CD4-positive, alpha-beta T cell treated with Interleukin-10 for 1 hour (primary cell): Measurements from ENCODE around the gene ANO7.
A peak's percentile ranks its signal among the peaks of the same experiment; 100 is the strongest.

Experiments
- DNase-seq: peaks from one replicate; pipeline ENCODE4 v3.0.0-alpha.2; 2020

ANO7 gene

GRCh38 chr2:241254904-241255351 is 66.5 kb downstream of the ANO7 start:
- no peak for DNase-seq

- no peak for DNase-seq
Observed at GRCh38 chr2:241255542-241256167, 67.2 kb downstream of the ANO7 start.

GRCh38 chr2:241256168-241256545 is 67.7 kb downstream of the ANO7 start:
- DNase-seq: no peak

- DNase-seq: no peak
Observed at GRCh38 chr2:241257419-241258032, 69.0 kb downstream of the ANO7 start.

GRCh38 chr2:241258505-241259280 is 70.2 kb downstream of the ANO7 start:
- DNase-seq: no peak

GRCh38 chr2:241260911-241261310 is 72.4 kb downstream of the ANO7 start:
- no peak for DNase-seq

- no peak for DNase-seq
Observed at GRCh38 chr2:241261628-241262027, 73.2 kb downstream of the ANO7 start.

- no peak for DNase-seq
Observed at GRCh38 chr2:241263061-241263460, 74.6 kb downstream of the ANO7 start.

GRCh38 chr2:241265506-241265905 is 77.0 kb downstream of the ANO7 start:
- DNase-seq: no peak

GRCh38 chr2:241267249-241268067 is 79.0 kb downstream of the ANO7 start:
- no peak for DNase-seq

GRCh38 chr2:241268306-241268705 is 79.8 kb downstream of the ANO7 start:
- DNase-seq: no peak

- DNase-seq: no peak
Observed at GRCh38 chr2:241268716-241269445, 80.4 kb downstream of the ANO7 start.

- DNase-seq: no peak
Observed at GRCh38 chr2:241269707-241270520, 81.4 kb downstream of the ANO7 start.

- no peak for DNase-seq
Observed at GRCh38 chr2:241270531-241270930, 82.1 kb downstream of the ANO7 start.

GRCh38 chr2:241271706-241272302 is 83.3 kb downstream of the ANO7 start:
- DNase-seq: peak; percentile 59

- DNase-seq: peak; percentile 61
Observed at GRCh38 chr2:241272303-241273209, 84.1 kb downstream of the ANO7 start.

GRCh38 chr2:241273210-241274020 is 84.9 kb downstream of the ANO7 start:
- DNase-seq: no peak

- DNase-seq: no peak
Observed at GRCh38 chr2:241274127-241274526, 85.7 kb downstream of the ANO7 start.
